Measurements from ENCODE around the gene FASTK.

FASTK gene

GRCh38 chr7:151081170-151082101 is 827 bp upstream of the FASTK start:
- peak in 1 of 2 experiments; percentile 48 for DNase-seq

GRCh38 chr7:151080067-151080521 is 515 bp downstream of the FASTK start:
- DNase-seq = no peak

GRCh38 chr7:151079199-151079910 is 1.3 kb downstream of the FASTK start:
- DNase-seq = no peak

GRCh38 chr7:151078233-151079040 is 2.2 kb downstream of the FASTK start:
- no peak for DNase-seq

GRCh38 chr7:151077705-151078232 is 2.8 kb downstream of the FASTK start:
- DNase-seq = no peak

GRCh38 chr7:151076863-151077704 is 3.5 kb downstream of the FASTK start:
- peak in 1 of 2 experiments; percentile 13 for DNase-seq

- no peak for DNase-seq
Observed at GRCh38 chr7:151075978-151076426, 4.6 kb downstream of the FASTK start.

- DNase-seq = no peak
Observed at GRCh38 chr7:151075662-151075971, 5.0 kb downstream of the FASTK start.

- DNase-seq = no peak
Observed at GRCh38 chr7:151074817-151075661, 5.6 kb downstream of the FASTK start.

- no peak for DNase-seq
Observed at GRCh38 chr7:151073990-151074389, 6.6 kb downstream of the FASTK start.

GRCh38 chr7:151071032-151071866 is 9.4 kb downstream of the FASTK start:
- no peak for DNase-seq

GRCh38 chr7:151070574-151070960 is 10.0 kb downstream of the FASTK start:
- DNase-seq = no peak

- DNase-seq = no peak
Observed at GRCh38 chr7:151069841-151070573, 10.6 kb downstream of the FASTK start.

GRCh38 chr7:151068069-151068773 is 12.4 kb downstream of the FASTK start:
- no peak for DNase-seq

- DNase-seq = no peak
Observed at GRCh38 chr7:151066273-151066974, 14.2 kb downstream of the FASTK start.

GRCh38 chr7:151065516-151065915 is 15.1 kb downstream of the FASTK start:
- no peak for DNase-seq

- no peak for DNase-seq
Observed at GRCh38 chr7:151064993-151065392, 15.6 kb downstream of the FASTK start.

GRCh38 chr7:151064454-151064853 is 16.2 kb downstream of the FASTK start:
- DNase-seq = no peak
